Measurements from ENCODE around the gene CYB5A.

- TF ChIP-seq CTCF (IDR thresholded peaks at IDR 0.05) (no peak), RCOR1 (IDR thresholded peaks at IDR 0.05; ENCODE audit: low read depth, low read length) (no peak), RNF2 (IDR thresholded peaks at IDR 0.05; ENCODE audit: borderline replicate concordance, low read depth) (no peak), HDAC2 (IDR thresholded peaks at IDR 0.05) (no peak), MAX (IDR thresholded peaks at IDR 0.05) (no peak), CHD2 (IDR thresholded peaks at IDR 0.05; ENCODE audit: low read length, partially characterized antibody) (no peak), RAD21 (conservative IDR thresholded peaks at IDR 0.05 in 1 of 2, IDR thresholded peaks at IDR 0.05 in 1 of 2) (no peak), CEBPB (IDR thresholded peaks at IDR 0.05) (no peak), POLR2AphosphoS2 (conservative IDR thresholded peaks at IDR 0.05; ENCODE audit: low read length) (no peak), MAFK (IDR thresholded peaks at IDR 0.05; ENCODE audit: partially characterized antibody) (no peak), JUN (IDR thresholded peaks at IDR 0.05) (no peak), ESRRA (IDR thresholded peaks at IDR 0.05; ENCODE audit: borderline replicate concordance, low read length) (no peak)
Observed at GRCh38 chr18:74229891-74230290, 61.9 kb downstream of the CYB5A start.
